NCI-H446 (cell line): Measurements from ENCODE around the gene FBXO3.
"Not testable (repeated sequence)": the region's sequence is repeated elsewhere in the genome, so short reads cannot be mapped to it uniquely, and the experiment has no call there.

ENCODE experiments used
- DNase-seq, 2 experiments: peaks; one replicate each; lab custom pipeline; 2025; lab: John Stamatoyannopoulos, UW

Gene FBXO3

DNA sequence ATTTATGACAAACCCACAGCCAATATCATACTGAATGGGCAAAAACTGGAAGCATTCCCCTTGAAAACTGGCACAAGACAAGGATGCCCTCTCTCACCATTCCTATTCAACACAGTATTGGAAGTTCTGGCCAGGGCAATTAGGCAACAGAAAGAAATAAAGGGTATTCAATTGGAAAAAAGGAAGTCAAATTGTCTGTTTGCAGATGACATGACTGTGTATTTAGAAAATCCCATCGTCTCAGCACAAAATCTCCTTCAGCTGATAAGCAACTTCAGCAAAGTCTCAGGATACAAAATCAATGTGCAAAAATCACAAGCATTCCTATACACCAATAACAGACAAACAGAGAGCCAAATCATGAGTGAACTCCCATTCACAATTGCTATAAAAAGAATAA lies 46.8 kb downstream of the FBXO3 start:
- DNase-seq, result not testable (repeated sequence)

DNA sequence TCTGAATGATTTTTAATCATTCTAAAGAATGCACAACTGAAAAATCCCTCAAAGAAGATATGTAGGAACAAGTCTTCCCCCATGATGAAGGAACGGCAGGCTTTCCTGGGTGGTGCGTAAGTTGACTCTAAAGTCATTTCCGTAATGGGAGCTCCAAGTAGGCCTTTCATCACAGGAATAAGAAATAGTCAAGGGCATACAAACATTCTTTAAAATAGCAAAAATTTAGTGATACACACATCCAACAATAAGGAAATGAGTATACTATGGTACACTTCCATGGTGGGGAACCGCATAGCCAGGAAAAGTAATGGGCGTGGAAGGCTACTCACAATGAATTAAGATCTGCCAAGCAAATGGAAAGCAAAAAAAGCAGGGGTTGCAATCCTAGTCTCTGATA lies 48.8 kb downstream of the FBXO3 start:
- no peak for DNase-seq

- peak; percentile 40 to 88 for DNase-seq
These were observed 49.7 kb downstream of the FBXO3 start for GRCh38 chr11:33724644-33725035.

- peak in 1 of 2 experiments; percentile 64 for DNase-seq
These were observed 51.0 kb downstream of the FBXO3 start for GRCh38 chr11:33723238-33723881.

DNA sequence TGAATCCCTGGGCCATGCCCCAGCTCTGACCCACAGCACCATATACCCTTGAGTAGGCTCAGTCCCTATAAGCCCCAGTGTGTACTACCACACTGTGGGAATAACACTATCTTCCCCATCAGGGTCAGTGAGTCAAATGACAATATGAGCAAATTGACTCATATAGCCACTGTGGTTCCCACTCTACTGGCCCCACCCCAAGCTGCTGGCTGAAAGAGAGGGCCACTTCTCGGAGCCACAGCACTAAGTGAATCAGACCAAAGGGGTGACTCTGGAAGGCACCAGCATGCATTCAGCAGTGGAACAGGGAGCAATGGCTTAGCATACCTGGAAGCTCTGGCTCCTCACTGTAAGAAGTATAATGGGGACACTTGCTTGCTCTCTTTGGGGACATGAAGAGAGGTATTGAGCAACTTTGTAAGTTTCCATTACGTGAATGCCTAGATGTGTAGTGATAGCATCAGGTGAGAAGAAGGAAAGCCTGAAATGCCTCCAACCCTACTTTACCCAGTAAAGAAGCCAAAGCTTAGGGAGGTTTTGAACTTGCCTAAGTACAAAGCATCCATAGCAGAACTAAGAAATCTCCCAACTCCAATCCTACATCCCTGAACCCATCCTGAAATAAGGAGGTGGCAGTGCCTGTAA lies 51.6 kb downstream of the FBXO3 start:
- no peak for DNase-seq

DNA sequence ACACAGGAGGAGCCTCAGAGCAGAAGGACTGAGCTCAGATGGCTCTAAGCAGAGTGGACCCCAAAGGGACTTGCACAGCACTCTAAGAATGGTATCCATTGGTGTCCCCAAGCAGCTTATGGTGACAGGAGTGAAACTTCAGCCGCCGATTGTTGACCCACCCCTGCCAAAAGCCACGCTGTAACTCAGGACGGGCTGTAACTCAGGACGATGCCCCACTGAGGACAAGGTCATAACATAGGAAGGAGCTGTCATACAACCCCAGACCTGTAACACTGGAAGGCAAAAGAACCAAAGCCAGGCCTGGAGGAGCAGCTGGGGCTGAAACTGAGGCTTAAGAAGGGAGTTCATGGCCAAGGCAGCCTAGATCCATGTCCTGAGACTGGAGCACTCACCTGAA lies 52.3 kb downstream of the FBXO3 start:
- no peak for DNase-seq

GRCh38 chr11:33721426-33721825 lies 52.9 kb downstream of the FBXO3 start:
- DNase-seq, result peak; percentile 59 to 77

DNA sequence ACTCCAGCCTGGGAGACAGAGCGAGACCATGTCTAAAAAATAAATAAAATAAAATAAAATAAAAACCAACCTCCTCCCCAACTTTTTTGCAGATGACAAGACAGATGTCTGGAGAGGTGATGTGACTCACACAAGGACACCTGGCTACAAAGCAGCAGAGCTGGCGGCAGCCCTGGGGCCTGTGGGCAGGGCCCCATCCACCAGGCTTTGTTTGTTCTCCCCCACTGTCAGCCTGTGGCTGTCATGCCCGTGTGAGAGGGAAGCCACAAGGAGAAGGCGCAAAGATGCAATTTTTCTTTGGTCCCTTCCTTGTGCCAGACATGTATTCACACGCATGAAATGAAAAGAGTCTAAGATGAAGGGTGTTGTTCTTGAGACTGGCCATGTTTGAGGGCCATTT lies 54.7 kb downstream of the FBXO3 start:
- no peak for DNase-seq

GRCh38 chr11:33718440-33718839 lies 55.9 kb downstream of the FBXO3 start:
- no peak for DNase-seq

DNA sequence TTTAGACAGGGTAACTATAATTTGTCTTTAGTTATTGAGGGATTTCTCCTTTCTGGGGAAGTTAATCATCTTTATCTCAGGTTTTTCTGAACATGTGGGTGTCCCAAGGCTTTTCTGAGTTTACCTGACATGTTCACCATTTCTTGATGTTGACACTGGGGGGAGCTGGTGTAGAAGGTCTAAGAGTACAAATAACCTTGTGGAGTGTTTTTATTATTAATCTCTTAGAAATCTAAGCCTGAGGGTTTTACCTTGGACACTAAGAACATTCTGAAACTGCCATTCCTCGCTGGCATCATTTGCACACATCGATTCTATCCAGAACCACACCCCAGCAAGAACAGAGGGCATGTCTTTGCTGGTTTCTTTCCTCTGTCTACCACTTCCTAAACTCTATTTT lies 58.1 kb downstream of the FBXO3 start:
- peak; percentile 5 to 47 for DNase-seq

DNA sequence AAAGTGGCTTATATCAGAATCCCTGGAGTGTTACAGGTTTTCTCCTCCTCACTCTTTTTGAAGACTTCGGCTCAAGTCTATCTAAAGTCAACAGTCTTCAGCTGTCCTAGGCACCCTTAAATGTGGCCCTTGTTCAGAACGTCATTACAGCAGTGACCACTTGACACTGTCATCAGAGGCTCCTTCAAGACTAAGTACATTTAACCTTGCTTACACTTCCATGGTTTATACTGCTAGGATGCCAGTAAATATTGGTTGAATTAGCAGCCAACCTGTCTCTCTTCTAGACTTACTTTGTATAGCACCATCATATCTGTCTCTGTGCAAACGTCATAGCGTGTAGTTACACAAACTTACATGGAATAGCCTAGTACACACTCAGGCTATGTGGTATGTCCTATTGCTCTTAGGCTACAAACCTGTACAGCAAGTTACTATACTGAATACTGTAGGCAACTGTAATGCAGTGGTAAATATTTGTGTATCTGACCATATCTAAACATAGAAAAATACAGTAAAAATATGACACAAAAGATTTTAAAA lies 60.4 kb downstream of the FBXO3 start:
- no peak for DNase-seq

DNA sequence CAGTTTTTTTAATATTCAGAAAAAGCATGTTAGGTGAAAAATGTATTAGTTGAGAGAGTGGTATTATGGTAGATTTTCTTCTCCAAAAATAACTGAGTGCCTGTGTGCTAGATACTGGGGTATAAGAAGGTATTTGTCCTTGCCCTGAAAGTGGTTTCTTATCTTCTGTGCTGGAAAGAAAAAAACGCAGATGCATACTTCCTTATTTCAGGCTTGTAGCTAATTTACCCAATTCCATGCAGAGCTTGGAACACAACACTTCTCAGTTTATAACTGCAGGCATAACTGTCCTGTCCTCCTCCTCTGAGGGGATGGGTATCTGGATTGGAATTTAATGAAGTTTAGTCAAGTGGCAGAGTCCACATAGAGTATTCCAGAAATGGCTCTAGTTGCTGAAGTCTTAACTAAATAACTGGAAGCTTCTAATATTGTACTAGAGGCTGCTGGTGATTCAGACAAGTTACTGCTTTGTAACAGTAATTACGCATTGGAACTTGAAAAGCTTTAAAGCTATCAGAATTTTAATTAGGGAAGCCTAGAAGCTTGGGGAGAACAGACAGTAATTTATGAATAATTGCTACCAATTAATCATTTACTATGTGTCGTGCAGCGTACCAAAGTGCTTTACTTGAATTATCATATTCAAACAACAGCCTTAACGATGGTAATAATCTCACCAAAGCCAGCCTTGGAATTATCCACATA lies 61.0 kb downstream of the FBXO3 start:
- DNase-seq, result no peak

DNA sequence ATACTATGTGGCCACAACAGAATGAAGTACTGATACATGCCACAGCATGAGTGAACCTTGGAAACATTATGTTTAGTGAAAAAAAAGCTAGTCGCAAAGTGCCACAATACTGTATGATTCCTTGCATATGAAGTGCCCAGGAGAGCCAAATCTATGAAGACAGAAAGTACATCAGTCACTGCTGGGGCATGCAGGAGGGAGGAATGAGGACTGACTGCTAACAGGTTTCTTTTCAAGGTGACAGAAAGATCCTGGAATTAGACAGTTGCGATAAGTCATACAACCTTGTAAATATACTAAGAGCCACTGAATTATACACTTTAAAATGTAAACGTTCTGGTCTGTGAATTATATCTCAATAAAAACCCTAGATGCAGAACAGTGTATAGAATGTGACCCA lies 61.9 kb downstream of the FBXO3 start:
- DNase-seq, result no peak

- peak in 1 of 2 experiments; percentile 77 for DNase-seq
These were observed 64.9 kb downstream of the FBXO3 start for GRCh38 chr11:33709466-33709865.

DNA sequence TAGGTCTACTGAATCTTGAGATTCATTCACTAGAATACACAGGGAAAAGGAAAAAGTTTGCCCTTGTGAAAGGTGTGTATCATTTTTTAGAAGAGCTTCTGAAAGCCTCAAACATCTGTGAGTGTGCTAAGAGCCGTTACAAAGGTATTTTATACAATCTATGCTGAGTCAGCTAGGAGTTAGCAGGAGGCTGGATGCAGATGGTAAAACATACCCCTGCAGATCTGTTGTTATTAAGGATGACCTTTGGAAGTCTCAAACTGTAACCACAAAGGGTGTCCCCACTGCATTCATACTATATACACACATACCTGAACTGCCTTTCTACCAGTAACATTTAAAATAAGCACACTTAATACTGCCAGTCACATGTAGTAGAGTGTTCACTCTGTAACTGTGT lies 65.3 kb downstream of the FBXO3 start:
- DNase-seq, result no peak

DNA sequence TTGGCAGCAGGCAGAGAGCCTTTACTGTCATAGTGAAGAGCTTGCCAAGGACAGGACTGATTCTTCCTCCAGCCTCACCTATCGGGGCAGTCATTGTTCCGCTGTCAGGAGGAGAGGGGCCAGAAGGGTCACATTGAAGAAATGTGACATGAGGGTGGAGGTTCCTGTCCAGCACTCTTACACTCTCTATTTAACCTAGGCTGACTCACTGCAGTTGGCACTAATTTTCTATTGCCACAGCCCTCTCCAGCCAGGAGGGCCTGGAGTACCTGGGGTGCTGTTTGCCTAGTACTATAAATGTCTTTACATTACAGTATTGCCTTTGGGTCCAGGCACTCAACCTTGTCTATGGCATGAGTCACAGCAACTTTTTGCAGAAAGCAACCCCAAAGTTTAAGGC lies 66.5 kb downstream of the FBXO3 start:
- not testable (repeated sequence) for DNase-seq

- peak in 1 of 2 experiments; percentile 18 for DNase-seq
These were observed 67.4 kb downstream of the FBXO3 start for GRCh38 chr11:33706966-33707365.

DNA sequence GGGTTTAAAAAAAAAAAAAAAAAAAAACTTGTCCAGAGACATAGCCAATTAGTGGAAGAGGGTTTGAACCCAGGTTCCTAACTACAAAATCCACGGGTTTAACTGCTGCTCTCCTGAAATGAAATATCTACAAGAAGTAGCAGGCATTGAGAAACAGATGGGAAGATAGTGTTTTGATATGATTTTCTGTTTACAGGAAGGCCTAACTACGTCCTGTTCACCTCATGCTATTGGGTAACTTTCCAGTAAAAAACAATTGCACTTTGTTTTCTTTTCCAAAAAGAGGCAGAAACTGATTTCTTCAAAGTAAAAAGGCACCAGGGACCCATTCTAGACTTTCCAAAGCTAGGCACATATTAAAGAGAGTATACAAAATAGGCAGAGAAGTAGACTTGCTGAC lies 67.8 kb downstream of the FBXO3 start:
- no peak for DNase-seq

- DNase-seq, result no peak
These were observed 69.9 kb downstream of the FBXO3 start for GRCh38 chr11:33704240-33705002.

DNA sequence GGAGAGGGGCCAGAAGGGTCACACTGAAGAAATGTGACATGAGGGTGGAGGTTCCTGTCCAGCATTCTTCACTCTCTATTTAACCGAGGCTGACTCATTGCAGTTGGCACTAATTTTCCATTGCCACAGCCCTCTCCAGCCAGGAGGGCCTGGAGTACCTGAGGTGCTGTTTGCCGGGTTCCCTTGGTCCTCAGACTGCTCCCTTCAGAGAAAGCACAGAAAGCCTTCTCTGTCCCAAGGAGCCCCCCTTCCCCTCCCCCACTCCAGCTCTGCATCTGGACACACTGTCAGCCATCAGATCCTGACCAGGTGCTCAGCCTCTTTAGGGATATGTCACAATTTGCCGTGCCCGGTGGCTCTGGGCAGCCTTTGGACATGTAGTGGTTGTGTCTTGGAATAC lies 70.5 kb downstream of the FBXO3 start:
- DNase-seq, result no peak

DNA sequence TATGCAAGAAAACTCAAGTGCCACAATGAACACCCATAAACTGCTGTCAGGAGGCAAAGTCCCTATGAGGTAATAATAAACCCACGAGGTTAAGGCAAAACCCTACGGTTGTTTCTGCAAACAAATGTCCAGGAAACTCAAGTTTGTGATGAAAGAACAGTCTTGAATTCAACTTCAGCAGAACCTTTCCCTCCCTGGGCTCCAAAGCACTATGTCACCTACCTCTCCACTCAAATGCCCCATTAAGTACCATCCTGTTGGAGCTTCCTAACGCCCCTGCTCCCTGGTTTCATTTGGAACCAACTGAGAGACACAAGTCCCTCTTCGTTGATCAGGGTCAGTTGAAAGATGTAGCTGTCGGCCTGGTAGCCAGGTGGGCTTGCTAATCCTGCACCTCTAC lies 71.1 kb downstream of the FBXO3 start:
- DNase-seq, result no peak
